Measurements from ENCODE around the gene PAQR7.

DNA sequence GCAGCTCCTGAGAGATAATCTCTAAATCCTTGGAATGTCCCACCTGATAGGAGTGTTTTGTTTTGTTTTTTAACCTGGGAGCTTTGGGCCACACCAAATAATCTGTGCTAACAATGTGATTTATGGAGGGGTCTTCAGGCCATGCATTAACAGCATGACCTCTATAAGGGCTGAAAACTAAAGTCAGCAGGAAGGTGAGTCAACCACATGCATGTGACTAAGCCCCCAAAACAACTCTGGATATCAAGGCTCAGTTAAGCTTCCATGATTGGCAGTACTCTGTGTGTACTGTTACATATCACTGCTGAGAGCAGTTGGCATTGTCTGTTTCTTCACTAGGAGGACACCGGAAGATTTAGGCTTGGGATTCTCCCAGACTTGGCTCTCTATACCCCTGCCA lies 27.0 kb downstream of the PAQR7 start:
- TF ChIP-seq, protein P1, sequence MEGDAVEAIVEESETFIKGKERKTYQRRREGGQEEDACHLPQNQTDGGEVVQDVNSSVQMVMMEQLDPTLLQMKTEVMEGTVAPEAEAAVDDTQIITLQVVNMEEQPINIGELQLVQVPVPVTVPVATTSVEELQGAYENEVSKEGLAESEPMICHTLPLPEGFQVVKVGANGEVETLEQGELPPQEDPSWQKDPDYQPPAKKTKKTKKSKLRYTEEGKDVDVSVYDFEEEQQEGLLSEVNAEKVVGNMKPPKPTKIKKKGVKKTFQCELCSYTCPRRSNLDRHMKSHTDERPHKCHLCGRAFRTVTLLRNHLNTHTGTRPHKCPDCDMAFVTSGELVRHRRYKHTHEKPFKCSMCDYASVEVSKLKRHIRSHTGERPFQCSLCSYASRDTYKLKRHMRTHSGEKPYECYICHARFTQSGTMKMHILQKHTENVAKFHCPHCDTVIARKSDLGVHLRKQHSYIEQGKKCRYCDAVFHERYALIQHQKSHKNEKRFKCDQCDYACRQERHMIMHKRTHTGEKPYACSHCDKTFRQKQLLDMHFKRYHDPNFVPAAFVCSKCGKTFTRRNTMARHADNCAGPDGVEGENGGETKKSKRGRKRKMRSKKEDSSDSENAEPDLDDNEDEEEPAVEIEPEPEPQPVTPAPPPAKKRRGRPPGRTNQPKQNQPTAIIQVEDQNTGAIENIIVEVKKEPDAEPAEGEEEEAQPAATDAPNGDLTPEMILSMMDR (IDR thresholded peaks at IDR 0.05) = no peak
- TF ChIP-seq ZFX (IDR thresholded peaks at IDR 0.05; ENCODE audit: borderline replicate concordance) = no peak
